SK-N-SH treated with all-trans-retinoic acid at 6 μM for 48 hours (cell line): ENCODE measurements around the gene CAMKMT.

ENCODE experiments used
- ARNTL ChIP-seq: fragments of 450-650 bp; formaldehyde crosslinking; IDR thresholded peaks from 2 replicates; pipeline ENCODE4 v1.5.0; 2020; ENCODE audit warnings: low read depth, mild to moderate bottlenecking, moderate library complexity, borderline replicate concordance
- ESRRG ChIP-seq: fragments of 250-450 bp; sonication (Bioruptor Pico); IDR thresholded peaks from 2 replicates; pipeline ENCODE4 v1.6.1; 2021; ENCODE audit warnings: mild to moderate bottlenecking
- OSR1 ChIP-seq: fragments of 250-450 bp; sonication (Bioruptor Pico); IDR thresholded peaks from 2 replicates; pipeline ENCODE4 v1.8.0; 2022; ENCODE audit warnings: moderate library complexity, mild to moderate bottlenecking, inconsistent platforms
- RARB ChIP-seq: fragments of 250-450 bp; sonication (Bioruptor Pico); IDR thresholded peaks from 2 replicates; pipeline ENCODE4 v1.8.0; 2021; ENCODE audit warnings: mild to moderate bottlenecking, moderate library complexity
- SNAI2 ChIP-seq: fragments of 250-450 bp; sonication (Bioruptor Pico); IDR thresholded peaks from 2 replicates; pipeline ENCODE4 v1.5.0; 2020; ENCODE audit warnings: mild to moderate bottlenecking, moderate library complexity
- ZC3H10 ChIP-seq: fragments of 250-450 bp; sonication (Bioruptor Pico); IDR thresholded peaks from 2 replicates; pipeline ENCODE4 v1.5.1; 2021; ENCODE audit warnings: mild to moderate bottlenecking, moderate library complexity
- ZNF70 ChIP-seq: fragments of 450-650 bp; formaldehyde crosslinking; IDR thresholded peaks from 2 replicates; pipeline ENCODE4 v1.5.0; 2020; ENCODE audit warnings: mild to moderate bottlenecking, moderate library complexity
- ZNF8 ChIP-seq: fragments of 450-650 bp; formaldehyde crosslinking; IDR thresholded peaks from 2 replicates; pipeline ENCODE4 v1.5.0; 2020; ENCODE audit warnings: mild to moderate bottlenecking, moderate library complexity
- TF ChIP-seq, protein P1 (sequence below): fragments of 250-450 bp; sonication (Bioruptor Pico); IDR thresholded peaks from 2 replicates; pipeline ENCODE4 v1.8.0; 2020; ENCODE audit warnings: mild to moderate bottlenecking, moderate library complexity, borderline replicate concordance
- TF ChIP-seq, protein P2 (sequence below): fragments of 250-450 bp; sonication (Bioruptor Pico); IDR thresholded peaks from 2 replicates; pipeline ENCODE4 v1.5.1; 2021; ENCODE audit warnings: mild to moderate bottlenecking, moderate library complexity

DNA sequence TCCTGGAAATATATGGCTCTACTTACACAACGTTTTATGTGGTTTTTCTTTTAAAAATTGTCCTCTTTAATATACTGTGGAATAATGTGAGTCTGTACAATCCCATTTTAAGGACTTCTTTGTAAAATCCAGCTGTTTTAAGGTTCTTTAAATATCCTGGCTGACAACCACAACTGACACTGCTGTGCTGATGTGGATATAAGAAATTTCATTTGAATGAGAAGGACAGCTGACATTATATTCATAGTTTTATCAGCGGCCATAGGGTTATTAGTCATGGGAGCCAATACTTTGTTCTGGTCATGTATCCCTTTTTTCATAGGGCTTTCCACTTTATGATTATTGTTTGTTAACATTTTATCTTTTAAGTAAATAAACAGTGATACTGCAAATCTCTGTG, 169.5 kb downstream of the CAMKMT start:
- no peak for TF ChIP-seq ESRRG
- TF ChIP-seq, protein P1, sequence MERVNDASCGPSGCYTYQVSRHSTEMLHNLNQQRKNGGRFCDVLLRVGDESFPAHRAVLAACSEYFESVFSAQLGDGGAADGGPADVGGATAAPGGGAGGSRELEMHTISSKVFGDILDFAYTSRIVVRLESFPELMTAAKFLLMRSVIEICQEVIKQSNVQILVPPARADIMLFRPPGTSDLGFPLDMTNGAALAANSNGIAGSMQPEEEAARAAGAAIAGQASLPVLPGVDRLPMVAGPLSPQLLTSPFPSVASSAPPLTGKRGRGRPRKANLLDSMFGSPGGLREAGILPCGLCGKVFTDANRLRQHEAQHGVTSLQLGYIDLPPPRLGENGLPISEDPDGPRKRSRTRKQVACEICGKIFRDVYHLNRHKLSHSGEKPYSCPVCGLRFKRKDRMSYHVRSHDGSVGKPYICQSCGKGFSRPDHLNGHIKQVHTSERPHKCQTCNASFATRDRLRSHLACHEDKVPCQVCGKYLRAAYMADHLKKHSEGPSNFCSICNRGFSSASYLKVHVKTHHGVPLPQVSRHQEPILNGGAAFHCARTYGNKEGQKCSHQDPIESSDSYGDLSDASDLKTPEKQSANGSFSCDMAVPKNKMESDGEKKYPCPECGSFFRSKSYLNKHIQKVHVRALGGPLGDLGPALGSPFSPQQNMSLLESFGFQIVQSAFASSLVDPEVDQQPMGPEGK (CRISPR knock-in tag): no peak
- no peak for TF ChIP-seq OSR1
- no peak for TF ChIP-seq RARB (CRISPR knock-in tag)
- TF ChIP-seq ARNTL (CRISPR knock-in tag): no peak
- TF ChIP-seq, protein P2, sequence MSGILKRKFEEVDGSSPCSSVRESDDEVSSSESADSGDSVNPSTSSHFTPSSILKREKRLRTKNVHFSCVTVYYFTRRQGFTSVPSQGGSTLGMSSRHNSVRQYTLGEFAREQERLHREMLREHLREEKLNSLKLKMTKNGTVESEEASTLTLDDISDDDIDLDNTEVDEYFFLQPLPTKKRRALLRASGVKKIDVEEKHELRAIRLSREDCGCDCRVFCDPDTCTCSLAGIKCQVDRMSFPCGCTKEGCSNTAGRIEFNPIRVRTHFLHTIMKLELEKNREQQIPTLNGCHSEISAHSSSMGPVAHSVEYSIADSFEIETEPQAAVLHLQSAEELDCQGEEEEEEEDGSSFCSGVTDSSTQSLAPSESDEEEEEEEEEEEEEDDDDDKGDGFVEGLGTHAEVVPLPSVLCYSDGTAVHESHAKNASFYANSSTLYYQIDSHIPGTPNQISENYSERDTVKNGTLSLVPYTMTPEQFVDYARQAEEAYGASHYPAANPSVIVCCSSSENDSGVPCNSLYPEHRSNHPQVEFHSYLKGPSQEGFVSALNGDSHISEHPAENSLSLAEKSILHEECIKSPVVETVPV (CRISPR knock-in tag): no peak
- TF ChIP-seq ZNF8 (CRISPR knock-in tag): no peak
- no peak for TF ChIP-seq ZNF70 (CRISPR knock-in tag)
- TF ChIP-seq SNAI2 (CRISPR knock-in tag): no peak
- TF ChIP-seq ZC3H10 (CRISPR knock-in tag): no peak
